Neural cell (in vitro differentiated cells): ENCODE measurements around the gene SEL1L3.

ENCODE experiments used
- CTCF ChIP-seq: fragments of 450-650 bp; IDR thresholded peaks from 2 replicates; pipeline ENCODE4 v1.5.1; 2014; ENCODE audit warnings: antibody characterized with exemption, mild to moderate bottlenecking, moderate library complexity; ENCODE audit not compliant: poor library complexity, severe bottlenecking
- RAD21 ChIP-seq: fragments of 450-650 bp; conservative IDR thresholded peaks from 2 replicates; pipeline ENCODE4 v1.6.1; 2014; ENCODE audit warnings: antibody characterized with exemption, mild to moderate bottlenecking, moderate library complexity

- no peak for TF ChIP-seq RAD21
- no peak for TF ChIP-seq CTCF
Observed at GRCh38 chr4:25838526-25838925, 24.3 kb downstream of the SEL1L3 start.
